Iris pigment epithelial cell (primary cell): ENCODE measurements around the gene SMCHD1.

Source experiments
- DNase-seq: peaks from one replicate; pipeline ENCODE4 v3.0.0-alpha.2; 2011; ENCODE audit warnings: low read depth

SMCHD1 gene

DNA sequence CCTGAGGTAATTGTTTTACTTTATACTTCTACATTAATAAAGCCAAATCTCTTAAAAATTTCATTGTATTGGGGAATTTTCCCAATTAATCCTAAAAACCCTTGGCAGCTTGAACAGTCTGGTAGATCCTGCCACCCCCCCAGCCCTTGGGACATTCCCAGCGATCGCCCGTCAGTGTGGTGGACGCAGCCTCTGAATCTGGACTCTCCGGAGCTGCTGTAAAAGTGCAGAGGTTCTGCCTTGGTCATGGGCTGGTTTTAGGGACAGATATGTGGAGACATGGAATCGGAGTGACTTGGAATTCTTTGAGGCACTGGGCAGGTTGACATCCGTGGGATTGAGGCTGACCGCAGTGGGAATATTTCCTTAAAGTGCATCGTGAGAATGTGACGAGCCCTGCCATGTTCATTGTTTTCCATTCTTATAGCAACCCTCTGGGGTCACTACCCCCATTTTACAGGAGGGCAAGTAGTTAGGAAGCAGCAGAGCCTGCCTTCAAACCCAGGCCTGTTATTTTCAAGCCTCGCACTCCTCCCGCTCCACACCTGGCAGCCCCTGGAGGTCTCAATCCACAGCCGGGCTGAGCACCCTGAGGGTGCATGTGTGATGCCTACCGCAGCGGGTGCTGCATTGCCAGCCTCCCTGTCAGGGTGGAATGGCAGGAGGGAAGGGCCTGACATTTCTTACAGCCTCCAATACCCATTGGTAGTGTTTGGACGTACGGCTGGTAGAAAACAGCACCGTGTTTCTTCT lies 197.8 kb downstream of the SMCHD1 start:
- DNase-seq: no peak

DNA sequence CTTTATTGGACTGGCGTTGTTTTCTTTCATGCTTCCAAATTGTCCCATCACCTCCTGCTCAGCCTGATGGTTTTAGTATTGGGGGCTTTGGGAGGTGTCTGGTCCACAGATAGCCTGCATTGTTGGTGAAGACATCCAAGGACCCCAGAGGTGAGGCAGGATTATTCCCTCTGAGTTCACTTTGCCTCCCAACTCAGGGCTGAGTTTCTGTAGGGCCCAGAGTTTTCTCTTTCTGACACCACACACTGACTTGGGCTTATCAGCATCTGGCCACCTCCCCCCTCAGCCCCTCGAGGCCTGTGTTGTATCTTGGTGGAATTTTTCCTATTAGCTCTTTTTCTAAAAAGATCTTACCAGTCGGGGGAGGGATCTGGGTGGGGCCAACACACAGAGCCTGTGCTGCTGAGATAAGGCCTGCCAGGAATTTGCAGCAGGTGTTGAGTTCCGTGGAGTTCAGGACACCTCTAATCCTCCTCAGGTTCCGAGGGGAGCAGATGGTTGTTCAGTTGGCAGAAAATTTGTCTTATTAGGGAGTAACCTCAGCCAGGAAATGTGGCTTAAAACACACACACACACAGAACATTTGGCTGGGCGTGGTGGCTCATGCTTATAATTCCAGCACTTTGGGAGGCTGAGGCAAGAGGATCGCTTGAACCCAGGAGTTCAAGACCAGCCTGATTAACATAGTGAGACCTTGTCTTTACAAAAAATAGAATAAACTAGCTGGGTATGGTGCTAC lies 198.6 kb downstream of the SMCHD1 start:
- no peak for DNase-seq
